HUES48 (cell line): ENCODE results near the gene MPDZ.

Experiments used
- H3K27ac ChIP-seq: one replicate; pipeline ENCODE4 v1.7.0; 2013; ENCODE audit warnings: low read depth, low read length, inconsistent platforms
- H3K27me3 ChIP-seq: 2 replicates; pipeline ENCODE4 v1.6.1; 2013; ENCODE audit warnings: mild to moderate bottlenecking, low read length; ENCODE audit not compliant: control insufficient read depth, insufficient read depth
- H3K36me3 ChIP-seq: 2 replicates; pipeline ENCODE4 v1.6.1; 2013; ENCODE audit warnings: low read length; ENCODE audit not compliant: control insufficient read depth, insufficient read depth
- H3K4me1 ChIP-seq: 2 replicates; pipeline ENCODE4 v1.6.1; 2013; ENCODE audit warnings: mild to moderate bottlenecking, low read length; ENCODE audit not compliant: control insufficient read depth, insufficient read depth
- H3K4me3 ChIP-seq: 2 replicates; pipeline ENCODE4 v1.5.1; 2013; ENCODE audit warnings: mild to moderate bottlenecking, low read depth, low read length
- H3K9ac ChIP-seq: 2 replicates; pipeline ENCODE4 v1.6.1; 2013; ENCODE audit warnings: mild to moderate bottlenecking, low read depth, low read length, moderate library complexity
- H3K9me3 ChIP-seq: 2 replicates; pipeline ENCODE4 v1.6.1; 2013; ENCODE audit warnings: low read length; ENCODE audit not compliant: control insufficient read depth, insufficient read depth

Gene MPDZ

DNA sequence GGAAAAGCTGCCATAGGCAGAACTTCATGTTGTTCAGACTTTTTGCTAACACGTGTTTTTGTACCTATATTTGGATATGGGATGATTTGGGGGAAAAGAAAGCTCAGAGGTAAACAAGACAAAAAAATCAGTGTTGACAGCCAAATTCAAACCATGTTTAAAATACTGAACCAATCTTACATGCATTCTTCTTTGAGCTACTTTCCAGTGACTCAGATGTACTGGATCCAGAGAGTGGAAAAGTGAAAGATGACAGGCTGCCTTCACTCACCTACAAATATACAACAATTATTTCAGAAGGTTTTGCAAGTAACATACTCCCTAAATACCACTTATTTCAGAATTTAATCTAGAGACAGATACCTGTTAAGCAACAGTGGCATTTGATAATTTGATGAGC is 165.7 kb downstream of the MPDZ start:
- Histone ChIP-seq H3K27ac (no peak overlapping the region), H3K9ac (no peak overlapping the region), H3K36me3 (peaks cover 45% of the 10 kb centered on the region), H3K9me3 (no peaks in the 10 kb centered on the region), H3K4me1 (peaks cover 7% of the 10 kb centered on the region), H3K4me3 (no peak overlapping the region), H3K27me3 (no peaks in the 10 kb centered on the region)

DNA sequence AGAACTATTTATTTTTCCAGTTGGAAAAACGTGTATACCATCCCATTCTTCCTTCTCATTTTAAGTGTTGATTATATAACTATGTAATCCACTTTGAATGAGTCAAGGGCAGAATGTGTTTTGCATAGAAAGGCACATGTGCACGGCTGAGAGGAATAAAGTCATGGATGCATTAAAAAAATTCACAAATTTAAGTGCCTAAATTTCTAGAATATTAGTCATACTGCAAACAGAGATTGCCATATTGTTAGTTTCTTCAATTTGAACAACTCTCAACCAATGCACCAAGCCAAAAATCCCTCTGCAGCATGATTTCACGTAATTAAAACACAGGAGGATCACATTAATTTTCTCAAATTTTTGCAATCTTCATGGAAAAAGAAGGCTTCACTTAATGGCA is 166.3 kb downstream of the MPDZ start:
- Histone ChIP-seq H3K27me3 (no peaks in the 10 kb centered on the region), H3K36me3 (peaks cover 50% of the 10 kb centered on the region), H3K4me1 (peaks cover 2% of the 10 kb centered on the region; the same call in 1 of the 2 replicates), H3K4me3 (no peak overlapping the region), H3K27ac (no peak overlapping the region), H3K9ac (no peak overlapping the region), H3K9me3 (no peaks in the 10 kb centered on the region)

DNA sequence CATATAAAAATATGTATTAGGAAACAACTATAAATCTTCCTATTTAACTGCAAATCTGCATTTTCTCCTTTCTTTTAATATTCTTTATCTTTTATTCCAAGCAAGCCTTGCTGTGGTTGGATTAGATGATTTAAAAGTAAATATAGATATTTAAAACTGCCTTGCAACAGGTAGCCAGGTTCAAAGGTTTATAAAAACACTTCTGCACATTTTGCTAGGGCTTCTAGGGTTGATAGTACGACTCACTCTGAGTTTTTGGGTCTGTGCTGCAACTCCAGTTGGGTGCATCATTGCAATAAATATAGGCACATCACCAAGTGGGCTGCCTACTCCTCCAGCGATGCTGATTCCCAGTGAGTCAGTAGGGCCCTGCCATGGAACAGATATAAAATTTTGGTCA is 167.7 kb downstream of the MPDZ start:
- Histone ChIP-seq H3K4me3 (no peak overlapping the region), H3K36me3 (peaks cover 63% of the 10 kb centered on the region), H3K27me3 (no peaks in the 10 kb centered on the region), H3K4me1 (no peaks in the 10 kb centered on the region), H3K9ac (no peak overlapping the region), H3K27ac (no peak overlapping the region), H3K9me3 (no peaks in the 10 kb centered on the region)

DNA sequence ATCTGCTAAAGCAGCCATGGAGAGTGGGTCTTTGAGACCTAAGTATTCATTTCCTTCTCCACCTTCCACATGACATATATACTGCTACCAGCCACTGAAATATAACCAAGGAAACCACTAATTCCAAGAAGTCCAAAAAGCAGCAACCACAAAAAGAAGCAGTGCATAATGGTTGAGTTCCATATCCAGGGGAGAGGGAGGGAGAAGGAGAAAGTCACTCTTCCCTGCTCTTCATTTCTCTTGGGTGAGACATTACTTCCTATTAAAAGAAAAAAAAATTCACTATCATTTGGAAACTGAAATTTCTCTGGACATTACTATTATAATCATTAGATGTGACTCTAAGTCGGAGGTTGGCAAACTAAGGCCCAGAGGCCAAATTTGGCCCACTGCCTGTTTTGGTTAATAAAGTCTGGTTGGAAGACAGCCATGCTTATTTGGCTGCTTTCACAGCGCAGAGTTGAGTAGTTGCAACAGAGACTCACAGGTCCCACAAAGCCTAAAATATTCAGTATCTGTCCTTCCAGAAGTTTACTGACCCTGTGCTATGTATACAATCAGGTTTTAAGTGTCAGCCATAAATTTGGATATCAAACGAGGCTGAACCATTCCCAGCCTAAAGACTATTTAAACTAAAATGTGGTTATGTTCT is 168.6 kb downstream of the MPDZ start:
- no peak overlapping the region for H3K4me3 ChIP-seq
- no peak overlapping the region for H3K9ac ChIP-seq
- H3K9me3 ChIP-seq, result no peaks in the 10 kb centered on the region
- H3K4me1 ChIP-seq, result no peaks in the 10 kb centered on the region
- H3K27ac ChIP-seq, result no peak overlapping the region
- H3K27me3 ChIP-seq, result no peaks in the 10 kb centered on the region
- peaks cover 71% of the 10 kb centered on the region for H3K36me3 ChIP-seq

DNA sequence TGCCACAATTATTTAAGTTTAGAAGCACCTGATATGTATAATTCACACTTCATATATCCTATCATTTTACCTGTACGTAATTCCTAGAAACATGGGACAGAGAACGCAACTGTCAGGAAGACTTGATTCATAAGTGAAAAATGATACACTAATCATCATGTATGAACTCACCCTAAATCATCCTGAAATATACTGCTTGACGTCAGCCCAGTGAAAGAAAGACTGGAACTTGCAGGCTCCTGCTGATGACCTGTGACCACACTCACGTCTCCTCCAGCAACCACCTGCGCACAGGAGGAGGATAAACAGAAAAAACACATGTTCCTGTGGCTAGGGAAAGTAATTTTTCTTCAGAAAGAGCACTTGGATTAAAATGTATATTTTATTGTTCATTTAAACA is 169.7 kb downstream of the MPDZ start:
- H3K9me3 ChIP-seq, result no peaks in the 10 kb centered on the region
- H3K9ac ChIP-seq, result no peak overlapping the region
- peaks cover 79% of the 10 kb centered on the region for H3K36me3 ChIP-seq
- no peak overlapping the region for H3K4me3 ChIP-seq
- H3K27me3 ChIP-seq, result no peaks in the 10 kb centered on the region
- no peaks in the 10 kb centered on the region for H3K4me1 ChIP-seq
- no peak overlapping the region for H3K27ac ChIP-seq

DNA sequence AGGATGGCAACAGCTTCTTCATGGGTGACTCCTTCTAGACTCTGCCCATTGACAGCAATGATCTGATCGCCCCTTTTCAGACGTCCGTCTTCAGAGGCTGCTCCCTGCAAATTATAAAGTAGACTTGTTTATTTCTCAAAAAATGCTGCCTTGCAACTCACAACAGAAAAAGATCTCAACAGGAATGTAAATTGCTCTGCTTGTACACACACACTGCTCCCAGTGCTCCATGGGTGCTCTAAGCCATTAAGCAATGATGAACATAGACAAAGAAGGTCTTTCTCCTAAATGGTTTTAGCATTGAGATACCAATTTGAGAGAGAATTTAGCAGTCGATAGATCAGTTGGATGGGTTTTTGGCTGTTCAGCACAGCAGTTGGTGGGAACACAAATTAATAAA is 172.5 kb downstream of the MPDZ start:
- no peaks in the 10 kb centered on the region for H3K27me3 ChIP-seq
- H3K4me1 ChIP-seq, result no peaks in the 10 kb centered on the region
- H3K9ac ChIP-seq, result no peak overlapping the region
- peaks cover 70% of the 10 kb centered on the region for H3K36me3 ChIP-seq
- H3K9me3 ChIP-seq, result no peaks in the 10 kb centered on the region
- H3K4me3 ChIP-seq, result no peak overlapping the region
- H3K27ac ChIP-seq, result no peak overlapping the region

DNA sequence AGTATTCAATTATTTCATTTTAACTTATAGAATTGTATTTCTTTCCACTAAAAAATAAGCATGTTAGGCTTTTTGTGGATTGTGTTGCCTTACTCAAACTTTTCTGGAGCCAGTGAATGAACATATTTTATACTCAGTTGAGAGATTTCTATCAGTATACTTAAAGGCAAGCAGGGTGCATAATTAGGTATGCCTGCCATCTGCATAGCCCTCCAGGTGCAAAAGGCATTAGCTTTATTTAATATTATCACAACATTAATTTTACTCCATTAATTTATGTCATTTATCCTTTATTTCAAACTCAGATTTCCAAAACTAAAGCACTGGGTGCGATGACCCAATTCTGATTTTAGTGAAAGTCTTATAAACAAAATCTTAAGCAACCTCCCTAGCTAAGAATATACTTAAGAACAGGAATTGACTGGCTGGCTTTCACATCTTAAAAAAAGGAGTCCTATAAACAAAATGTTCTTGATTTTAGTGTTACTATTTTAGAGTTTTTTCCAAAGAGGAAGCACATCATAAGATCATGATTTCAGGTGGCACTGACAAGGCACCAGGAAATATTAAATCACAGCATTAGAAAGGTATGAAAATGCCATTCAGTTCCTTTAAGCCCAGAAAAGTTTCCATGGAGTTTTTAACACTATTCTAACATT is 178.4 kb downstream of the MPDZ start:
- Histone ChIP-seq H3K4me1 (no peaks in the 10 kb centered on the region), H3K9ac (no peak overlapping the region), H3K27ac (no peak overlapping the region), H3K27me3 (no peaks in the 10 kb centered on the region), H3K4me3 (no peak overlapping the region), H3K36me3 (peaks cover 15% of the 10 kb centered on the region), H3K9me3 (no peaks in the 10 kb centered on the region)

DNA sequence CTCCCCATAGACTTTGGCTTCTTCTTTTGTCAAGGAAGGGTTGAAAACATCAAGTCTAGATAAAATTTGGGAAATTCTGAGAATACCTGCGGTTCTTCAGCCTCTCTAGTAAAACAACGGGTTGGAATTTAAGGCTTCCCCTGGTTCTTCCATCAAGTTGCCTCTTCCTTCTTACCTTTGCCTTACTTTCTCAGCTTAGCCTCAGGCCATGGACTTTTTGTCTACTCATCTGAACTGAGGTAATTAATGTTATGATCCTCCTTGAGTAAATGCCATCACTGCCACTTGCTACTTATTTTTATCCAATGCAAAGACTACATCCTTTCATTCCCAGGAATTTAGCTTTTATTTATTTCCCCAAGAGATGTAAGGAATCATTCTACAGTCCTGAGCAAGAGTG is 184.4 kb downstream of the MPDZ start:
- Histone ChIP-seq H3K9ac (no peak overlapping the region), H3K4me3 (no peak overlapping the region), H3K4me1 (no peaks in the 10 kb centered on the region), H3K27me3 (no peaks in the 10 kb centered on the region), H3K27ac (no peak overlapping the region), H3K9me3 (no peaks in the 10 kb centered on the region), H3K36me3 (no peaks in the 10 kb centered on the region)

DNA sequence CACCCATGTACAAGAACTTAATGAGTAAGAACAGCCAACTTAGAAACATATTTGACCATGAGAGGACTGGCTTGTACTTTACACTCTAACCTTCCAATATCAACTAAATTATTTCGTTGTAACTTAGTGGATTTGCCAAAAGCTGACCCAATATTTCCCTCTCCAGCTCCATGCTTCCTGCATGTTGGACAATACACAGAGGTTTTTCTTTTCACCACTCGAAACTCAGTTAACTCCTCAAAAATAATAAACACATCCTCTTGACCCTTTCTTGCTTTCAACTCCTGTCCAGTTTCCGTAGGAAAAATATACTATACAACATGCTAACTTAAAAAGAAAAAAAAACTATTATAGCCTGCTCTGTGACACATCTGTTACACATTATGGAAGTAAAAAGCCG is 188.9 kb downstream of the MPDZ start:
- H3K9me3 ChIP-seq, result no peaks in the 10 kb centered on the region
- H3K9ac ChIP-seq, result no peak overlapping the region
- no peaks in the 10 kb centered on the region for H3K36me3 ChIP-seq
- no peak overlapping the region for H3K27ac ChIP-seq
- H3K27me3 ChIP-seq, result no peaks in the 10 kb centered on the region
- 0 out of 2 replicates have a peak, but pooled peaks cover 4% of the 10 kb centered on the region for H3K4me1 ChIP-seq
- H3K4me3 ChIP-seq, result no peak overlapping the region

DNA sequence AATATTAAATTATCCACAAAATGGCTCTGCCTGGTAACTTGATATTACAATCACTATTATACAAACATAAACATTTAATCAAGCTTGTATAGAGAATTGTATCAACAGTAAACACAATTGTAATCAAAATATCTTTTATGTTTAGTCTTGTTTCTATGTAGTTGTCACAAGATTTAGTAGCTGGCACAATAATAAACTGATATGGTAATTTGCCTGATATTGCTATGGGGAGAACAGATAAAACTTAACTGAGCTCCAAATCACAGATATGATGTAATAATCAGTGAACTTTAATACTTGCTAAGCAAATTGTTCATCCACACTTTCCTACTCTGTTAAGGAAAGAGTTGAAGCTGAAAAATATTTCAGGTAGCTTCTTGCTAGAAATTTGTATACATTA is 189.8 kb downstream of the MPDZ start:
- no peak overlapping the region for H3K4me3 ChIP-seq
- H3K27ac ChIP-seq, result no peak overlapping the region
- H3K9me3 ChIP-seq, result no peaks in the 10 kb centered on the region
- no peaks in the 10 kb centered on the region for H3K36me3 ChIP-seq
- no peak overlapping the region for H3K9ac ChIP-seq
- H3K27me3 ChIP-seq, result no peaks in the 10 kb centered on the region
- H3K4me1 ChIP-seq, result 0 out of 2 replicates have a peak, but pooled peaks cover 4% of the 10 kb centered on the region

DNA sequence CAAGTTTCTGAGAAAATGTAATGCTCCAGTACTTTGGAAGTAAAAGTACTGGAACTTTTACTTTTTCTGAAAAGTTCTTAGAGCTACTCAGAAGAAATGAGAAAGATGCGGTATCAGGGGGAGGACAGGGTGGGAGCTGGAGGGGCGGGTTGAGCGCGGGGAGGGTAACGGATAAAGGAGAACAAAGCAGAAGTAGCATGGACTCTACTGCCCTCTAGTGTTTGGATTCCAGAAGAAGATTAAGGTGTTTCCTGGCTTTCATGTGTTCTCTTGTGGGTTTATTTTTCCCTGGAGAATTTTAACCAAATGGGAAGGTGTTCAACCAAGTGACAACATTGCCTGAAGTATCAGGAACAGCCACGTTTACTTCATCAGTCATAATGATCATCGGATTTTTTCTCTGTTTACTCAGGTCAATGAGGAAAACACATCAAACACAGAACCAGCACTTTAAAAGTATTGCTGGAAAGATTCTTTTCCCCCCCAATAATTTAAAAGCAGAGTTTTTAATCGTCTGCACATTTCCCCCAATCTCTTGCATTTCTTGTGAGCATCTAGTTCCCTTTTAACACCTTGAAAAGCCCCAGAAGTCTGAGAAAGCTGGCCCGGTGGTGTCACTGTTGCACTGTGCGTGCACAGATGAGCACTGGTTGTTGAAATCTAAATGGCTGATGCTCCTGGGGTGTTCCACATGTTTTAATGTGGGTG is 190.6 kb downstream of the MPDZ start:
- Histone ChIP-seq H3K9ac (no peak overlapping the region), H3K27me3 (no peaks in the 10 kb centered on the region), H3K27ac (no peak overlapping the region), H3K4me1 (0 out of 2 replicates have a peak, but pooled peaks cover 4% of the 10 kb centered on the region), H3K4me3 (no peak overlapping the region), H3K36me3 (no peaks in the 10 kb centered on the region), H3K9me3 (no peaks in the 10 kb centered on the region)
